NT2/D1 (cell line): ENCODE data around the gene SP9.

Experiments
- YY1 ChIP-seq: IDR thresholded peaks from 2 replicates; pipeline ENCODE4 v1.6.1; 2011; ENCODE audit not compliant: insufficient read length, insufficient read depth
- ZNF274 ChIP-seq: IDR thresholded peaks from 2 replicates; pipeline ENCODE4 v1.6.1; 2011; ENCODE audit warnings: mild to moderate bottlenecking, low read depth, low read length

DNA sequence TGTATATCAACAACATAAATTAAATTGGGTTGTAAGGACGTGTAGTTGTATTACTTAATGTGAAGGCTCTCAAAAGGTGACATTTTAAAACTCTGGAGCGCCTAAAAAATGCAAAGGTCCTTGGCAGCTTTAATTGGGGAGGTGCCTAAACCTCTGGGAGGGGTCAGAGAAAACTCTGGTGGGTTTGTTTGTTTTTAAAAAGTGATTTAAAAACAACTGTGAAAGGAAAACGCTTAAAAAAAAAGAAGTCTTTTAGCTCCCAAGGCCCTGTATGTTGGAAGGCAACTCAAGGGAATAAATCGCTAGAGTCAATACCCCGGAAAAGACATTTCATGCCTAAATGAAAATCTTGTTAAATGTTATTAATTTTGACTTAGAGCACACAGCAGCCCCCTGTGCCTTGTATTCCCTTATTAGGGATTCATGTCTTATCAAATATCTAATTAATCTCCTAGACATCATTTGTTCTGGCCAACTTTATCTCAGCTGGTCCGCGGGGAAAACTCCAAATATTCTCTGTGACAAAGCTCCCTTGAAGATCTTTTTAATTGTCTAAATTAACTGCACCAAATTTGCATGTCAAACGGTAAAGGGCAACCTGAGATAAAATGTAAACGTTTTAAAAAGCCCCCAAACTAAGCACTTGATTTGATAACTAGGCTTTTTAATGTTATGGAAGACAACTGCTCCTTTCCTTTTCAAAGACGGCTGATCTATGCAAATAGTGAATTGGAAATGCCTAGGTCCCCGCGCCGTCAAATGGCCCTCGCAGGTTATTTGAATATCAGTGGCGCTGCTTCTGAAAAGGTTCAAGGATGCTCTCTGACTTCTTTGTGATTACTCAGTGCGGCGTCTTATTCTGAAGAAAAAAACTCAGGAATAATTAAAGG, 4.2 kb downstream of the SP9 start:
- no peak for TF ChIP-seq YY1
- no peak for TF ChIP-seq ZNF274
